ENCODE measurements around the gene GALNT16. TPM values are rescaled to one million over a fixed set of nuclear protein-coding genes. Genes with fewer than 3 reads are reported as not detected.

Gene GALNT16
- total and polyA plus RNA-seq, 2 of the 8 experiments (the other 6 are each of a cell fraction or from before 2014, with no cell fraction given) = 5.4 to 6.3 TPM

GRCh38 chr14:69317780-69318179, 57.8 kb downstream of the GALNT16 start (continued):
- TF ChIP-seq CEBPB (IDR thresholded peaks at IDR 0.05; ENCODE audit: low read depth, low read length) = no peak
- no peak for TF ChIP-seq CBX5 (IDR thresholded peaks at IDR 0.05; ENCODE audit: low read depth, low read length)

Data from H1 (cell line).